Panc1 (cell line): ENCODE results near the gene SHB. TPM values are rescaled to one million over a fixed set of nuclear protein-coding genes. Genes with fewer than 3 reads are reported as not detected.

Experiments used
- ATAC-seq: fragments of 200-7000 bp; cut with Tn5 transposase; 2 replicates; pipeline ENCODE4 v1.9.1; 2020; ENCODE audit warnings: mild to moderate bottlenecking, moderate library complexity
- BruUV-seq: library from RNA; stranded (reverse); fragments of 400-500 nt; replicated peaks from 2 replicates; lab custom pipeline; 2021; lab: Mats Ljungman, UMichigan
- CTCF ChIA-PET: fragments of 300-600 bp; sonication (Branson Sonifier 250); formaldehyde crosslinking; loops from one replicate; lab custom pipeline; 2022; ENCODE audit warnings: antibody characterized with exemption; lab: Charles Lee
- POLR2A ChIA-PET: fragments of 300-600 bp; sonication (Branson Sonifier 250); formaldehyde crosslinking; loops from one replicate; lab custom pipeline; 2022; ENCODE audit warnings: antibody characterized with exemption; lab: Charles Lee
- DNase-seq: peaks from one replicate; pipeline ENCODE4 v3.0.0-alpha.2; 2010; ENCODE audit warnings: low read depth, low spot score
- H3K27ac ChIP-seq: 2 replicates; pipeline ENCODE4 v1.5.1; 2011; ENCODE audit warnings: mild to moderate bottlenecking, low read length, inconsistent platforms
- H3K27me3 ChIP-seq: fragments of 200-500 bp; sonication (Bioruptor generic); 2 replicates; pipeline ENCODE4 v1.6.0; 2014; ENCODE audit warnings: low read length, inconsistent platforms; ENCODE audit not compliant: control insufficient read depth, insufficient read depth
- H3K36me3 ChIP-seq: fragments of 200-500 bp; sonication (Bioruptor generic); 2 replicates; pipeline ENCODE4 v1.5.1; 2014; ENCODE audit warnings: inconsistent platforms, mild to moderate bottlenecking, low read length, moderate library complexity; ENCODE audit not compliant: control insufficient read depth, insufficient read depth
- H3K4me1 ChIP-seq: 2 replicates; pipeline ENCODE4 v1.5.1; 2011; ENCODE audit warnings: inconsistent platforms, mild to moderate bottlenecking, low read length, moderate library complexity; ENCODE audit not compliant: control insufficient read depth, insufficient read depth
- H3K4me3 ChIP-seq, 2 experiments: 2 replicates each; pipeline ENCODE4 v1.5.1; 2011 to 2012; ENCODE audit warnings: low read depth in 2 of 2, low read length in 2 of 2, mild to moderate bottlenecking in 2 of 2, inconsistent platforms in 1 of 2, moderate library complexity in 1 of 2
- H3K9me3 ChIP-seq: fragments of 200-500 bp; sonication (Bioruptor generic); 2 replicates; pipeline ENCODE4 v1.5.1; 2014; ENCODE audit warnings: low read depth, mild to moderate bottlenecking, inconsistent platforms, low read length, moderate library complexity; ENCODE audit not compliant: control insufficient read depth, insufficient read depth
- POLR2AphosphoS5 ChIP-seq: IDR thresholded peaks from 2 replicates; pipeline ENCODE4 v1.6.1; 2012; ENCODE audit warnings: mild to moderate bottlenecking, low read depth, low read length, moderate library complexity
- SIN3A ChIP-seq: IDR thresholded peaks from 2 replicates; pipeline ENCODE4 v1.6.1; 2012; ENCODE audit warnings: low read depth, mild to moderate bottlenecking, low read length, moderate library complexity, borderline replicate concordance; ENCODE audit not compliant: insufficient read depth
- TCF7L2 ChIP-seq: IDR thresholded peaks from 2 replicates; pipeline ENCODE4 v1.6.1; 2011; ENCODE audit warnings: mild to moderate bottlenecking, low read depth, low read length, inconsistent platforms
- in situ Hi-C: cut with HindIII; loops from 2 replicates; pipeline ENCODE4 v1.10.0; 2016; ENCODE audit warnings: low sequenced_read_pairs, low pct_unique_long_range_greater_than_20kb
- intact Hi-C: fragments of 100-400 bp; cut with micrococcal nuclease; formaldehyde crosslinking; loops from one replicate; pipeline ENCODE4 v1.10.0; 2022; ENCODE audit not compliant: unreplicated experiment
- total RNA-seq: library from RNA; stranded (reverse); gene quantifications from one replicate; pipeline ENCODE4 v1.2.1, GENCODE V29; 2021; ENCODE audit not compliant: unreplicated experiment
- TF ChIP-seq, protein P1 (sequence below), 2 experiments: IDR thresholded peaks; 2 replicates each; pipeline ENCODE4 v1.6.1; 2011 to 2012; ENCODE audit warnings: low read depth in 2 of 2, control low read depth in 1 of 2, low read length in 1 of 2, mild to moderate bottlenecking in 1 of 2, moderate library complexity in 1 of 2; ENCODE audit not compliant: insufficient read depth in 1 of 2
- TF ChIP-seq, protein P2 (sequence below): fragments of 450-650 bp; IDR thresholded peaks from 2 replicates; pipeline ENCODE4 v1.5.1; 2017; ENCODE audit warnings: mild to moderate bottlenecking

Gene SHB
- total RNA-seq, 1 experiment from 2014 or later: 59.9 TPM

- Histone ChIP-seq H3K27me3 (no peaks in the 10 kb centered on the region), H3K9me3 (no peaks in the 10 kb centered on the region), H3K4me1 (peaks cover 37% of the 10 kb centered on the region), H3K4me3 (no peak overlapping the region), H3K36me3 (no peaks in the 10 kb centered on the region; the same call in 1 of the 2 replicates), H3K27ac (no peak overlapping the region)
- ATAC-seq (no peak), DNase-seq (no peak)
- no peak for TF ChIP-seq TCF7L2
- no peak for TF ChIP-seq POLR2AphosphoS5
- TF ChIP-seq, protein P1, sequence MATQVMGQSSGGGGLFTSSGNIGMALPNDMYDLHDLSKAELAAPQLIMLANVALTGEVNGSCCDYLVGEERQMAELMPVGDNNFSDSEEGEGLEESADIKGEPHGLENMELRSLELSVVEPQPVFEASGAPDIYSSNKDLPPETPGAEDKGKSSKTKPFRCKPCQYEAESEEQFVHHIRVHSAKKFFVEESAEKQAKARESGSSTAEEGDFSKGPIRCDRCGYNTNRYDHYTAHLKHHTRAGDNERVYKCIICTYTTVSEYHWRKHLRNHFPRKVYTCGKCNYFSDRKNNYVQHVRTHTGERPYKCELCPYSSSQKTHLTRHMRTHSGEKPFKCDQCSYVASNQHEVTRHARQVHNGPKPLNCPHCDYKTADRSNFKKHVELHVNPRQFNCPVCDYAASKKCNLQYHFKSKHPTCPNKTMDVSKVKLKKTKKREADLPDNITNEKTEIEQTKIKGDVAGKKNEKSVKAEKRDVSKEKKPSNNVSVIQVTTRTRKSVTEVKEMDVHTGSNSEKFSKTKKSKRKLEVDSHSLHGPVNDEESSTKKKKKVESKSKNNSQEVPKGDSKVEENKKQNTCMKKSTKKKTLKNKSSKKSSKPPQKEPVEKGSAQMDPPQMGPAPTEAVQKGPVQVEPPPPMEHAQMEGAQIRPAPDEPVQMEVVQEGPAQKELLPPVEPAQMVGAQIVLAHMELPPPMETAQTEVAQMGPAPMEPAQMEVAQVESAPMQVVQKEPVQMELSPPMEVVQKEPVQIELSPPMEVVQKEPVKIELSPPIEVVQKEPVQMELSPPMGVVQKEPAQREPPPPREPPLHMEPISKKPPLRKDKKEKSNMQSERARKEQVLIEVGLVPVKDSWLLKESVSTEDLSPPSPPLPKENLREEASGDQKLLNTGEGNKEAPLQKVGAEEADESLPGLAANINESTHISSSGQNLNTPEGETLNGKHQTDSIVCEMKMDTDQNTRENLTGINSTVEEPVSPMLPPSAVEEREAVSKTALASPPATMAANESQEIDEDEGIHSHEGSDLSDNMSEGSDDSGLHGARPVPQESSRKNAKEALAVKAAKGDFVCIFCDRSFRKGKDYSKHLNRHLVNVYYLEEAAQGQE (IDR thresholded peaks at IDR 0.05; ENCODE audit: insufficient read depth in 1 of 2, low read depth in 2 of 2, low read length in 1 of 2): no peak
- no peak for TF ChIP-seq SIN3A
- TF ChIP-seq, protein P2, sequence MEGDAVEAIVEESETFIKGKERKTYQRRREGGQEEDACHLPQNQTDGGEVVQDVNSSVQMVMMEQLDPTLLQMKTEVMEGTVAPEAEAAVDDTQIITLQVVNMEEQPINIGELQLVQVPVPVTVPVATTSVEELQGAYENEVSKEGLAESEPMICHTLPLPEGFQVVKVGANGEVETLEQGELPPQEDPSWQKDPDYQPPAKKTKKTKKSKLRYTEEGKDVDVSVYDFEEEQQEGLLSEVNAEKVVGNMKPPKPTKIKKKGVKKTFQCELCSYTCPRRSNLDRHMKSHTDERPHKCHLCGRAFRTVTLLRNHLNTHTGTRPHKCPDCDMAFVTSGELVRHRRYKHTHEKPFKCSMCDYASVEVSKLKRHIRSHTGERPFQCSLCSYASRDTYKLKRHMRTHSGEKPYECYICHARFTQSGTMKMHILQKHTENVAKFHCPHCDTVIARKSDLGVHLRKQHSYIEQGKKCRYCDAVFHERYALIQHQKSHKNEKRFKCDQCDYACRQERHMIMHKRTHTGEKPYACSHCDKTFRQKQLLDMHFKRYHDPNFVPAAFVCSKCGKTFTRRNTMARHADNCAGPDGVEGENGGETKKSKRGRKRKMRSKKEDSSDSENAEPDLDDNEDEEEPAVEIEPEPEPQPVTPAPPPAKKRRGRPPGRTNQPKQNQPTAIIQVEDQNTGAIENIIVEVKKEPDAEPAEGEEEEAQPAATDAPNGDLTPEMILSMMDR: no peak
- no TSS peak for BruUV-seq
- CTCF ChIA-PET: no interaction called here
- intact Hi-C loops (loop anchor here (5.0 kb wide), 1 partner anchor 36 kb away; no protein-coding TSS in a partner anchor), in situ Hi-C loops (no loop called here)
- POLR2A ChIA-PET: no interaction called here
These were observed 107.7 kb downstream of the SHB start for GRCh38 chr9:37961351-37961750.

- H3K27me3 ChIP-seq: no peaks in the 10 kb centered on the region
- BruUV-seq: no TSS peak
- peaks cover 30% of the 10 kb centered on the region for H3K4me1 ChIP-seq
- DNase-seq (no peak), ATAC-seq (no peak)
- no peaks in the 10 kb centered on the region; the same call in 1 of the 2 replicates for H3K36me3 ChIP-seq
- no peaks in the 10 kb centered on the region for H3K9me3 ChIP-seq
- ChIA-PET POLR2A (no interaction called here), CTCF (no interaction called here)
- in situ Hi-C loops (no loop called here), intact Hi-C loops (loop anchor here (5.0 kb wide), 1 partner anchor 37 kb away; no protein-coding TSS in a partner anchor)
- no peak for TF ChIP-seq POLR2AphosphoS5
- TF ChIP-seq, protein P1 (IDR thresholded peaks at IDR 0.05; ENCODE audit: insufficient read depth in 1 of 2, low read depth in 2 of 2, low read length in 1 of 2): no peak
- TF ChIP-seq SIN3A: no peak
- TF ChIP-seq, protein P2: no peak
- no peak for TF ChIP-seq TCF7L2
- no peak overlapping the region for H3K27ac ChIP-seq
- H3K4me3 ChIP-seq: no peak overlapping the region
These were observed 108.4 kb downstream of the SHB start for GRCh38 chr9:37960631-37961030.
